ENCODE results near the gene ALKAL2.

The ALKAL2 gene

GRCh38 chr2:288758-289361 lies 969 bp upstream of the ALKAL2 start:
- Histone ChIP-seq H3K9me3 (ENCODE audit: insufficient read depth, low read depth, low read length) (no peaks in the 10 kb centered on the region), H3K9ac (ENCODE audit: low read depth, low read length) (no peak overlapping the region), H3K27me3 (ENCODE audit: insufficient read depth, low read length) (peaks cover 76% of the 10 kb centered on the region), H3K4me3 (ENCODE audit: low read length) (peak overlapping the region; percentile 76; the same call in 1 of the 2 replicates), H3K4me1 (ENCODE audit: insufficient read depth, low read length) (peaks cover 28% of the 10 kb centered on the region), H3K36me3 (ENCODE audit: insufficient read depth, low read depth, low read length) (no peaks in the 10 kb centered on the region), H3K27ac (ENCODE audit: low read length) (no peak overlapping the region)

GRCh38 chr2:287471-287885 lies 413 bp downstream of the ALKAL2 start:
- Histone ChIP-seq H3K9me3 (ENCODE audit: insufficient read depth, low read depth, low read length) (no peaks in the 10 kb centered on the region), H3K9ac (ENCODE audit: low read depth, low read length) (no peak overlapping the region), H3K27me3 (ENCODE audit: insufficient read depth, low read length) (peaks cover 76% of the 10 kb centered on the region), H3K4me1 (ENCODE audit: insufficient read depth, low read length) (peaks cover 33% of the 10 kb centered on the region), H3K4me3 (ENCODE audit: low read length) (peak overlapping the region; percentile 65), H3K27ac (ENCODE audit: low read length) (no peak overlapping the region), H3K36me3 (ENCODE audit: insufficient read depth, low read depth, low read length) (peaks cover under 1% of the 10 kb centered on the region; the same call in 1 of the 2 replicates)

GRCh38 chr2:286774-287392 lies 1.0 kb downstream of the ALKAL2 start:
- Histone ChIP-seq H3K4me1 (ENCODE audit: insufficient read depth, low read length) (peaks cover 33% of the 10 kb centered on the region), H3K9ac (ENCODE audit: low read depth, low read length) (no peak overlapping the region), H3K9me3 (ENCODE audit: insufficient read depth, low read depth, low read length) (no peaks in the 10 kb centered on the region), H3K27me3 (ENCODE audit: insufficient read depth, low read length) (peaks cover 72% of the 10 kb centered on the region), H3K36me3 (ENCODE audit: insufficient read depth, low read depth, low read length) (peaks cover 6% of the 10 kb centered on the region; the same call in 1 of the 2 replicates), H3K4me3 (ENCODE audit: low read length) (peak overlapping the region; percentile 65), H3K27ac (ENCODE audit: low read length) (no peak overlapping the region)

GRCh38 chr2:286035-286434 lies 1.9 kb downstream of the ALKAL2 start:
- Histone ChIP-seq H3K27ac (ENCODE audit: low read length) (no peak overlapping the region), H3K9ac (ENCODE audit: low read depth, low read length) (no peak overlapping the region), H3K4me1 (ENCODE audit: insufficient read depth, low read length) (peaks cover 33% of the 10 kb centered on the region), H3K4me3 (ENCODE audit: low read length) (peak overlapping the region; percentile 10; the same call in 1 of the 2 replicates), H3K27me3 (ENCODE audit: insufficient read depth, low read length) (peaks cover 63% of the 10 kb centered on the region), H3K9me3 (ENCODE audit: insufficient read depth, low read depth, low read length) (no peaks in the 10 kb centered on the region), H3K36me3 (ENCODE audit: insufficient read depth, low read depth, low read length) (peaks cover 14% of the 10 kb centered on the region; the same call in 1 of the 2 replicates)

- H3K27ac ChIP-seq (ENCODE audit: low read length): no peak overlapping the region
- H3K9ac ChIP-seq (ENCODE audit: low read depth, low read length): no peak overlapping the region
- peaks cover 33% of the 10 kb centered on the region for H3K4me1 ChIP-seq (ENCODE audit: insufficient read depth, low read length)
- H3K36me3 ChIP-seq (ENCODE audit: insufficient read depth, low read depth, low read length): peaks cover 19% of the 10 kb centered on the region; the same call in 1 of the 2 replicates
- no peaks in the 10 kb centered on the region for H3K9me3 ChIP-seq (ENCODE audit: insufficient read depth, low read depth, low read length)
- H3K4me3 ChIP-seq (ENCODE audit: low read length): peak overlapping the region; percentile 10; the same call in 1 of the 2 replicates
- H3K27me3 ChIP-seq (ENCODE audit: insufficient read depth, low read length): peaks cover 58% of the 10 kb centered on the region
Observed at GRCh38 chr2:285531-285930, 2.4 kb downstream of the ALKAL2 start.

- peaks cover 53% of the 10 kb centered on the region for H3K27me3 ChIP-seq (ENCODE audit: insufficient read depth, low read length)
- H3K27ac ChIP-seq (ENCODE audit: low read length): no peak overlapping the region
- H3K9ac ChIP-seq (ENCODE audit: low read depth, low read length): no peak overlapping the region
- no peaks in the 10 kb centered on the region for H3K9me3 ChIP-seq (ENCODE audit: insufficient read depth, low read depth, low read length)
- peaks cover 33% of the 10 kb centered on the region for H3K4me1 ChIP-seq (ENCODE audit: insufficient read depth, low read length)
- peaks cover 24% of the 10 kb centered on the region for H3K36me3 ChIP-seq (ENCODE audit: insufficient read depth, low read depth, low read length)
- H3K4me3 ChIP-seq (ENCODE audit: low read length): peak overlapping the region; percentile 12; the same call in 1 of the 2 replicates
Observed at GRCh38 chr2:284896-285492, 2.9 kb downstream of the ALKAL2 start.

GRCh38 chr2:283996-284794 lies 3.7 kb downstream of the ALKAL2 start:
- no peak overlapping the region for H3K27ac ChIP-seq (ENCODE audit: low read length)
- peak overlapping the region; percentile 37; the same call in 1 of the 2 replicates for H3K4me3 ChIP-seq (ENCODE audit: low read length)
- peaks cover 32% of the 10 kb centered on the region for H3K36me3 ChIP-seq (ENCODE audit: insufficient read depth, low read depth, low read length)

GRCh38 chr2:282371-283263 lies 5.3 kb downstream of the ALKAL2 start:
- Histone ChIP-seq H3K27me3 (ENCODE audit: insufficient read depth, low read length) (peaks cover 32% of the 10 kb centered on the region), H3K9me3 (ENCODE audit: insufficient read depth, low read depth, low read length) (no peaks in the 10 kb centered on the region), H3K4me3 (ENCODE audit: low read length) (no peak overlapping the region), H3K36me3 (ENCODE audit: insufficient read depth, low read depth, low read length) (peaks cover 48% of the 10 kb centered on the region), H3K4me1 (ENCODE audit: insufficient read depth, low read length) (peaks cover 33% of the 10 kb centered on the region), H3K27ac (ENCODE audit: low read length) (no peak overlapping the region), H3K9ac (ENCODE audit: low read depth, low read length) (no peak overlapping the region)

More at GRCh38 chr2:283996-284794, 3.7 kb downstream of the ALKAL2 start:
- Histone ChIP-seq H3K9me3 (ENCODE audit: insufficient read depth, low read depth, low read length) (no peaks in the 10 kb centered on the region), H3K9ac (ENCODE audit: low read depth, low read length) (no peak overlapping the region), H3K27me3 (ENCODE audit: insufficient read depth, low read length) (peaks cover 45% of the 10 kb centered on the region), H3K4me1 (ENCODE audit: insufficient read depth, low read length) (peaks cover 33% of the 10 kb centered on the region)

GRCh38 chr2:281381-281780 lies 6.5 kb downstream of the ALKAL2 start:
- Histone ChIP-seq H3K9ac (ENCODE audit: low read depth, low read length) (no peak overlapping the region), H3K27me3 (ENCODE audit: insufficient read depth, low read length) (peaks cover 19% of the 10 kb centered on the region), H3K4me3 (ENCODE audit: low read length) (no peak overlapping the region), H3K27ac (ENCODE audit: low read length) (no peak overlapping the region), H3K36me3 (ENCODE audit: insufficient read depth, low read depth, low read length) (peaks cover 60% of the 10 kb centered on the region), H3K4me1 (ENCODE audit: insufficient read depth, low read length) (peaks cover 29% of the 10 kb centered on the region), H3K9me3 (ENCODE audit: insufficient read depth, low read depth, low read length) (no peaks in the 10 kb centered on the region)

- H3K4me3 ChIP-seq (ENCODE audit: low read length): no peak overlapping the region
- no peak overlapping the region for H3K9ac ChIP-seq (ENCODE audit: low read depth, low read length)
- H3K9me3 ChIP-seq (ENCODE audit: insufficient read depth, low read depth, low read length): no peaks in the 10 kb centered on the region
- peaks cover 12% of the 10 kb centered on the region for H3K27me3 ChIP-seq (ENCODE audit: insufficient read depth, low read length)
- H3K4me1 ChIP-seq (ENCODE audit: insufficient read depth, low read length): peaks cover 22% of the 10 kb centered on the region
- peaks cover 67% of the 10 kb centered on the region for H3K36me3 ChIP-seq (ENCODE audit: insufficient read depth, low read depth, low read length)
- H3K27ac ChIP-seq (ENCODE audit: low read length): no peak overlapping the region
Observed at GRCh38 chr2:280650-281110, 7.2 kb downstream of the ALKAL2 start.

Measured in iPS-20b (cell line).